Adrenal gland (tissue), 19 donors: ENCODE results near the gene PRDM15. TPM values are rescaled to one million over a fixed set of nuclear protein-coding genes. Genes with fewer than 3 reads are reported as not detected.

Experiments used
- DNase-seq, 7 donors: peaks; one replicate each; pipeline ENCODE4 v3.0.0-alpha.2; 2019 to 2020
- H3K27ac ChIP-seq, 5 donors: fragments of 200-600 bp; sonication (generic) in 4 of 5; 1 replicate in 3 of 5; 2 replicates in 2 of 5; pipeline versions ENCODE4 v1.5.1 to v1.8.0; 2016 to 2020; ENCODE audit warnings: mild to moderate bottlenecking in 1 of 5
- H3K27me3 ChIP-seq: fragments of 200-600 bp; 2 replicates; pipeline ENCODE4 v1.8.0; 2021
- H3K36me3 ChIP-seq, 2 donors: fragments of 200-600 bp; replicated peaks in 1 of 2; 1 replicate in 1 of 2; 2 replicates in 1 of 2; pipeline versions ENCODE4 v1.5.1 to v1.8.0; 2018 to 2022
- H3K4me1 ChIP-seq, 2 donors: fragments of 200-600 bp; replicated peaks in 1 of 2; 1 replicate in 1 of 2; 2 replicates in 1 of 2; pipeline versions ENCODE4 v1.5.1 to v1.8.0; 2018 to 2021
- H3K4me3 ChIP-seq, 4 donors: fragments of 200-600 bp; sonication (generic) in 3 of 4; one replicate each; pipeline ENCODE4 v1.5.1; 2016 to 2018
- H3K9me3 ChIP-seq, 3 donors: fragments of 200-600 bp; sonication (generic) in 1 of 3; replicated peaks in 1 of 3; 1 replicate in 2 of 3; 2 replicates in 1 of 3; pipeline versions ENCODE4 v1.5.1 to v1.8.0; 2016 to 2021
- CTCF ChIP-seq, 6 experiments: fragments of 450-650 bp in 4 of 6; fragments of 200-600 bp in 2 of 6; sonication (generic) in 1 of 6; IDR thresholded peaks; 1 replicate in 5 of 6; 2 replicates in 1 of 6; pipeline versions ENCODE4 v1.5.1 to v1.8.0; 2016 to 2021; ENCODE audit warnings: antibody characterized with exemption in 6 of 6, mild to moderate bottlenecking in 2 of 6, moderate library complexity in 1 of 6
- POLR2A ChIP-seq, 2 donors: fragments of 450-650 bp; IDR thresholded peaks; one replicate each; pipeline ENCODE4 v1.6.1; 2017; ENCODE audit warnings: antibody characterized with exemption in 2 of 2, mild to moderate bottlenecking in 2 of 2, moderate library complexity in 1 of 2
- WGBS, 4 donors: extraction: QIAGEN DNeasy Blood & Tissue Kit in 2 of 4; methylation state at CpG; one replicate each; pipeline versions ENCODE4 v1.1.5 to v1.1.7; 2013 to 2017; 5-methylcytosine and 5-hydroxymethylcytosine counted together
- intact Hi-C, 2 donors: fragments of 100-400 bp; cut with DNase I; formaldehyde crosslinking; loops; one replicate each; pipeline versions ENCODE4 v1.14.1 to v1.15.0; 2022 to 2023
- long read RNA-seq, 10 donors: library from polyadenylated mRNA in 3 of 10; unstranded in 2 of 10; stranded (forward) in 1 of 10; transcript quantifications; one replicate each; pipeline ENCODE4 v2.0.0 and lab custom pipeline, GENCODE V29; 2021 to 2026
- polyA plus RNA-seq, 3 donors: library from polyadenylated mRNA; stranded (reverse); fragments of 200-250 nt in 2 of 3; fragments of 350-450 nt in 1 of 3; fragmentation: Illumina TruSeq in 1 of 3; extraction: RNeasy Lipid Tissue Mini Kit (QIAGEN cat#74804) in 1 of 3; gene quantifications; one replicate each; pipeline ENCODE4 v1.2.3, GENCODE V29; 2013 to 2014
- total RNA-seq, 9 donors: library from RNA; depleted of rRNA in 4 of 9; stranded (reverse); fragments of >200 nt in 4 of 9; fragments of 120-200 nt in 1 of 9; fragmentation: NEBNext Ultra II Directional in 1 of 9; extraction: Animal tissue kit (Norgen Biotek cat#: 25700) in 1 of 9; gene quantifications; one replicate each; pipeline versions ENCODE4 v1.1.0 to v1.2.4, GENCODE V29; 2013 to 2023
- donor health status: healthy with polysubstance abuse.
- donor health status: Bipolar disorder and iron deficiency.
- donor health status: DM: yes; HTN: yes; CAD: no.
- donor health status: DM: no; HTN: no; CAD: no.
- donor health status: DM: no; HTN: no; CAD: no.
- donor health status: DM: yes; HTN: yes; CAD: no.

The PRDM15 gene
- 1 to 10 TPM; 3.4 to 6.7 (median 4.3) TPM for total RNA-seq
- polyA plus RNA-seq: 1 to 10 TPM; 2.9 to 6.4 (median 3.5) TPM
- long read RNA-seq, donor 1: 0 reads
- long read RNA-seq, donor 2: 0 reads
- long read RNA-seq, donor 3, full-length matches to known transcripts: 1 of 1 reads
- long read RNA-seq, donor 3, partial matches to known transcripts: 0 of 1 reads
- long read RNA-seq, donor 3, other reads (novel, unspliced or antisense): 0 of 1 reads
- long read RNA-seq, donor 4, partial matches to known transcripts: 0 of 2 reads
- long read RNA-seq, donor 4, other reads (novel, unspliced or antisense): 2 of 2 reads
- long read RNA-seq, donor 5, partial matches to known transcripts: 0 of 4 reads
- long read RNA-seq, donor 5, other reads (novel, unspliced or antisense): 4 of 4 reads
- long read RNA-seq, donor 6, partial matches to known transcripts: 1 of 1 reads
- long read RNA-seq, donor 6, other reads (novel, unspliced or antisense): 0 of 1 reads
- long read RNA-seq, donor 7: 0 reads
- long read RNA-seq, donor 8: 0 reads
- long read RNA-seq, donor 9: 0 reads
- long read RNA-seq, donor 10: 0 reads

GRCh38 chr21:41879190-41879998 is at the start of gene PRDM15:
TSS of gene PRDM15 (minus strand) at chr21:41879344. CDS start at chr21:41860363, 18,981 bp downstream.
- TF ChIP-seq CTCF (IDR thresholded peaks at IDR 0.05): no peak
- TF ChIP-seq POLR2A (IDR thresholded peaks at IDR 0.05): no peak
- intact Hi-C loops: loop anchor here in 1 of 2 donors (10.0 kb wide), 1 partner anchor 65 kb away; no protein-coding TSS in a partner anchor
- Histone ChIP-seq H3K27ac (peak within 1 kb of the TSS; percentile 33 to 100 (median 84)), H3K36me3 (no peaks in the 10 kb centered on the region), H3K4me1 (peaks cover 6 to 16% of the 10 kb centered on the region in 2 donors), H3K27me3 (no peaks in the 10 kb centered on the region), H3K9me3 (no peaks in the 10 kb centered on the region), H3K4me3 (peak within 1 kb of the TSS in 3 of 4 donors; percentile 62 to 94 (median 77))
- WGBS, 4 donors: 2 to 13% (median 3%) methylated on average over 5 to 89 of the region's 89 CpGs
- peak; percentile 78 to 89 (median 85) for DNase-seq

- Histone ChIP-seq H3K4me1 (peaks cover 64 to 97% of the 10 kb centered on the region in 2 donors), H3K27me3 (no peaks in the 10 kb centered on the region), H3K36me3 (no peaks in the 10 kb centered on the region), H3K27ac (peak overlapping the region in 4 of 5 donors; percentile 2 to 96 (median 93)), H3K4me3 (no peak overlapping the region), H3K9me3 (no peaks in the 10 kb centered on the region)
- peak in 2 of 7 donors; percentile 10 to 23 for DNase-seq
- intact Hi-C loops: no loop called here
- TF ChIP-seq POLR2A (IDR thresholded peaks at IDR 0.05): no peak
- TF ChIP-seq CTCF (IDR thresholded peaks at IDR 0.05): no peak
- 62 to 76% (median 65%) methylated on average over 7 to 10 of the region's 10 CpGs for WGBS, 4 donors
Measured at GRCh38 chr21:41928621-41929220, 49.6 kb upstream of the PRDM15 start.

GRCh38 chr21:41927727-41928409 is 48.7 kb upstream of the PRDM15 start:
- TF ChIP-seq POLR2A (IDR thresholded peaks at IDR 0.05) (no peak), CTCF (IDR thresholded peaks at IDR 0.05) (no peak)
- intact Hi-C loops: no loop called here
- Histone ChIP-seq H3K9me3 (no peaks in the 10 kb centered on the region), H3K4me1 (peaks cover 66 to 97% of the 10 kb centered on the region in 2 donors), H3K4me3 (no peak overlapping the region), H3K27me3 (no peaks in the 10 kb centered on the region), H3K27ac (peak overlapping the region; percentile 85 to 98 (median 93)), H3K36me3 (no peaks in the 10 kb centered on the region)
- DNase-seq: peak in 2 of 7 donors; percentile 13 to 23
- WGBS, 4 donors: 71 to 83% (median 80%) methylated on average over 12 to 17 of the region's 17 CpGs
